Fibroblast of the aortic adventitia (primary cell): ENCODE results near the gene IL1F10. TPM values are rescaled to one million over a fixed set of nuclear protein-coding genes. Genes with fewer than 3 reads are reported as not detected.

ENCODE experiments used
- DNase-seq: peaks from one replicate; pipeline ENCODE4 v3.0.0-alpha.2; 2010; ENCODE audit warnings: low read depth
- H3K4me3 ChIP-seq: 2 replicates; pipeline ENCODE4 v1.5.1; 2011; ENCODE audit warnings: low read depth, mild to moderate bottlenecking, control low read depth, low read length, moderate library complexity
- total RNA-seq: library from RNA; depleted of rRNA; stranded (reverse); fragments of >200 nt; gene quantifications from 2 replicates; pipeline ENCODE4 v1.2.3, GENCODE V29; 2012; ENCODE audit warnings: low replicate concordance
- TF ChIP-seq, protein P1 (sequence below): IDR thresholded peaks from 2 replicates; pipeline ENCODE4 v1.5.1; 2011; ENCODE audit warnings: mild to moderate bottlenecking, low read length, control low read depth, inconsistent platforms; ENCODE audit not compliant: insufficient read depth

Gene IL1F10
- total RNA-seq, 1 donor = not detected

GRCh38 chr2:113111823-113112287, 44.1 kb downstream of the IL1F10 start:
- TF ChIP-seq, protein P1, sequence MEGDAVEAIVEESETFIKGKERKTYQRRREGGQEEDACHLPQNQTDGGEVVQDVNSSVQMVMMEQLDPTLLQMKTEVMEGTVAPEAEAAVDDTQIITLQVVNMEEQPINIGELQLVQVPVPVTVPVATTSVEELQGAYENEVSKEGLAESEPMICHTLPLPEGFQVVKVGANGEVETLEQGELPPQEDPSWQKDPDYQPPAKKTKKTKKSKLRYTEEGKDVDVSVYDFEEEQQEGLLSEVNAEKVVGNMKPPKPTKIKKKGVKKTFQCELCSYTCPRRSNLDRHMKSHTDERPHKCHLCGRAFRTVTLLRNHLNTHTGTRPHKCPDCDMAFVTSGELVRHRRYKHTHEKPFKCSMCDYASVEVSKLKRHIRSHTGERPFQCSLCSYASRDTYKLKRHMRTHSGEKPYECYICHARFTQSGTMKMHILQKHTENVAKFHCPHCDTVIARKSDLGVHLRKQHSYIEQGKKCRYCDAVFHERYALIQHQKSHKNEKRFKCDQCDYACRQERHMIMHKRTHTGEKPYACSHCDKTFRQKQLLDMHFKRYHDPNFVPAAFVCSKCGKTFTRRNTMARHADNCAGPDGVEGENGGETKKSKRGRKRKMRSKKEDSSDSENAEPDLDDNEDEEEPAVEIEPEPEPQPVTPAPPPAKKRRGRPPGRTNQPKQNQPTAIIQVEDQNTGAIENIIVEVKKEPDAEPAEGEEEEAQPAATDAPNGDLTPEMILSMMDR = no peak
- DNase-seq = no peak
- no peak overlapping the region for H3K4me3 ChIP-seq

- TF ChIP-seq, protein P1 = no peak
- no peak overlapping the region for H3K4me3 ChIP-seq
- no peak for DNase-seq
Measured at GRCh38 chr2:113112441-113112840, 44.7 kb downstream of the IL1F10 start.

DNA sequence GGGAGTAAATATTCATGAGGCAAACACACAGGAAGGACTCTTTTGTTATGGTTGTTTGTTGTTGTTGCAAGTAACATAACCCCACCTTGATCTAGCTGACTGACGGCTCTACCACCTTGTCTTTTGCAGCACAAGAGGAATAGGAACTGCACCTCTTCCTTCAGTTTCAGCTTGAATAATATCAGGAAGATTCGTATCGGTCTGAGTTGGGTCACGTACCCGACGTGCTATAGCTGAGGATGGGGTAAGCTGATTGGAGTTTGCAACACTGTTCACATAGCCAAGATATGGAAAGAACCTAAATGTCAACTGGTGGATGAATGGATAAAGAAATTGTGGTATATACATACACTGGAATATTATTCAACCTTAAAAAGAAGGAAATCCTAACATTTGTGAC, 45.1 kb downstream of the IL1F10 start:
- no peak overlapping the region for H3K4me3 ChIP-seq
- TF ChIP-seq, protein P1 = no peak
- no peak for DNase-seq

DNA sequence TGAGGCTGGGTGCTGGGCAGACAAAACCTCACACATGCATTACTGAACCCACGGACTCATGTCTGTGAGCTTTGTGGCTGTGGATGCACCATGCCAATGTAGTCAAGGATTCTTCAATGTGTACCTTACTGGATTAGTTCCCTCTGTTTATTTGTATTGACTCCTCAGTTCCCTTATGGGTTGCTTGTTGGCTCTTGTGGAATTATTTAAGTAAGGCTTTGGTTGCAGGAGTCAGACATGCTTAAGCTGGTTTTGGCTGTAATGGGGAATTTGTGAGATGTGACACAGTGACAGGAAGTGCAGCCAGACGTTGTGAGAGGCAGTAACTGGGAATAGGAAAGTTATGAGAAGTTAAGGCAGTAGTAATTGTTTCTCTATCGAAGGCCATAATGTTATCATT, 46.0 kb downstream of the IL1F10 start:
- no peak overlapping the region for H3K4me3 ChIP-seq
- DNase-seq = no peak
- TF ChIP-seq, protein P1 = no peak

DNA sequence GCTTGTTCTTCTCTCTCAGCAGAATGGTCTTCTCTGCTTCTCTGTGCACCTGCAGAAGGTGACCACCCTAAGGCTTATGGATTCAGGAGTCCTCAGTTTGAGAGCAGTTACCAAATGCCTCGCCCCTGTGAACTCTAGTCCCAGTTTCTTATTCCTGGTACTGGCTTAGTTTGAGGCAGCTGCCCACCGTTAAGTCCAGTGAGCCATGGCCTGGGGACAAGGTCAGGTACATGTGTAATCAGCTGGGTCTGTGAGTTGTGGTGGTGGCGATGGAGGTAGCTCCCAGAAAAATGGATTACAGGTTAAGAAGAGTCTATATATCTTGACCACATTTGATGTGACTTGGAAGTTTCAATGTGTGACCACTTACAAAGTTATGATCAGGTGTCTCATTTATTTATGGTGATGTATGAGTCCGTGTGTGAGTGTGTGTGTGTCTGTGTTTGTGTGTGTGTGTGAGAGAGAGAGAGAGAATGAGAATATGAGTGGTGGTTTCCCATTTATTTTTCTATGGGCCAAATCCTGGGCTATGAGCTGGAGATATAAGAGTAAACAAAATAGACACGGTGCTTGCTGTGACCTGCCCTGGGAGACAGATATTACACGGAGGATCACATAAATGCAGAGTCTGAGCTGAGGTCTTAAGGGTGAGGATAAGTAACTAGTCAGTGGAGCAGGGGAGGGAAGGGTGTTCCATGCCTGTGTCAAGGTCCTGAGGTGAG, 46.6 kb downstream of the IL1F10 start:
- H3K4me3 ChIP-seq = no peak overlapping the region
- TF ChIP-seq, protein P1 = no peak
- no peak for DNase-seq

- TF ChIP-seq, protein P1 = no peak
Measured at GRCh38 chr2:113114996-113115395, 47.2 kb downstream of the IL1F10 start.

More at GRCh38 chr2:113114996-113115395, 47.2 kb downstream of the IL1F10 start:
- H3K4me3 ChIP-seq = no peak overlapping the region
- DNase-seq = no peak
